Esophagus squamous epithelium (tissue), 5 donors: ENCODE results near the gene CARD14. TPM values are rescaled to one million over a fixed set of nuclear protein-coding genes. Genes with fewer than 3 reads are reported as not detected.

Source experiments
- DNase-seq: peaks from one replicate; lab custom pipeline; 2025; lab: John Stamatoyannopoulos, UW
- H3K27ac ChIP-seq, 4 donors: fragments of 200-600 bp; sonication (generic); one replicate each; pipeline ENCODE4 v1.5.1; 2016 to 2019; ENCODE audit warnings: mild to moderate bottlenecking in 1 of 4
- H3K27me3 ChIP-seq, 4 donors: fragments of 200-600 bp; sonication (generic); 1 replicate in 3 of 4; 2 replicates in 1 of 4; pipeline versions ENCODE4 v1.5.1 to v1.6.0; 2017 to 2021; ENCODE audit warnings: antibody characterized with exemption in 1 of 4
- H3K36me3 ChIP-seq, 3 donors: fragments of 200-600 bp; sonication (generic); one replicate each; pipeline ENCODE4 v1.5.1; 2016 to 2019
- H3K4me1 ChIP-seq, 3 donors: fragments of 200-600 bp; sonication (generic); one replicate each; pipeline ENCODE4 v1.5.1; 2017 to 2019
- H3K4me3 ChIP-seq, 4 donors: fragments of 200-600 bp; sonication (generic); 1 replicate in 3 of 4; 2 replicates in 1 of 4; pipeline ENCODE4 v1.5.1; 2016 to 2019; ENCODE audit warnings: mild to moderate bottlenecking in 2 of 4, moderate library complexity in 1 of 4
- H3K9me3 ChIP-seq, 3 donors: fragments of 200-600 bp; sonication (generic); one replicate each; pipeline ENCODE4 v1.5.1; 2016 to 2019
- POLR2A ChIP-seq, 4 donors: fragments of 450-650 bp; IDR thresholded peaks; one replicate each; pipeline ENCODE4 v1.6.1; 2017; ENCODE audit warnings: antibody characterized with exemption in 4 of 4, mild to moderate bottlenecking in 4 of 4, moderate library complexity in 3 of 4
- WGBS, 2 donors: methylation state at CpG; one replicate each; pipeline ENCODE4 v1.1.5; 2018; 5-methylcytosine and 5-hydroxymethylcytosine counted together
- intact Hi-C: fragments of 100-400 bp; cut with DNase I; formaldehyde crosslinking; loops from one replicate; pipeline ENCODE4 v1.15.0; 2022
- total RNA-seq, 4 donors: library from RNA; depleted of rRNA; stranded (reverse); fragments of >200 nt; gene quantifications; one replicate each; pipeline ENCODE4 v1.1.0, GENCODE V29; 2016
- TF ChIP-seq, protein P1 (sequence below), 6 experiments: fragments of 450-650 bp in 4 of 6; fragments of 200-600 bp in 2 of 6; sonication (generic) in 2 of 6; IDR thresholded peaks; one replicate each; pipeline ENCODE4 v1.5.1; 2016 to 2019; ENCODE audit warnings: antibody characterized with exemption in 6 of 6, mild to moderate bottlenecking in 4 of 6, moderate library complexity in 4 of 6
- donor health status: DM: yes; HTN: yes; CAD: no.

Gene CARD14
- total RNA-seq, 4 donors from 2014 or later, result 13.0 to 54.3 (median 27.6) TPM

DNA sequence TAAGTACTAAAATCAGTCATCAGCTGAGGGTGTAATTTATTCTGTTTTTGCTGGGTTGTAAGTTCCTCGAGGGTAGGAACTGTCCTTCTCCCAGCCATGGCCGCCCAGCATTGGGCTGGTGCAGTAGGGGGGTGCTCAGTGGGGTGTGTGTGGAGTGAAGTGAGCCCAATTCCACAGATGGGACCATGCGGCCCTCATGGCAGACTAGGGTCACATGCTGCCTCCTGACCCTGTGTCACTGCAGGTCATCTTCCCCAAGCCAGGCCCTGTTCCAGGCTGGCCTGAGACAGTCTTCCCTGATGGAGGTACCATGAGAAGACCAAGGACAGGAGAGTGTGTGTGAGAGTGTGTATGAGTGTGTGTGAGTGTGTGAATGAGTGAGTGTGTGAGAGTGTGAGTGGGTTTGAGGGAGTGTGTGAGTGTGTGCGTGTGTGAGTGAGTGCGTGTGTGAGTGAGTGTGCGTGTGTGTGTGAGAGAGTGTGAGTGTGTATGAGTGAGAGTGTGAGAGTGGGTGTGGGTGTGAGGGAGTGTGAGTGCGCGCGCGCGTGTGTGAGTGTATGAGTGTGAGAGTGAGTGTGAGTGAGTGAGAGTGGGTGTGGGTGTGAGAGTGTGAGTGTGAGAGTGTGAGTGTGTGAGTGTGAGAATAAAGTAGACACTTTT, 54.1 kb downstream of the CARD14 start:
- intact Hi-C loops, result no loop called here
- Histone ChIP-seq H3K4me1 (peaks cover 10 to 38% (median 19%) of the 10 kb centered on the region in 3 donors), H3K27ac (no peak overlapping the region), H3K36me3 (peaks cover 0 to 37% (median 0%) of the 10 kb centered on the region in 3 donors), H3K27me3 (no peaks in the 10 kb centered on the region), H3K9me3 (no peaks in the 10 kb centered on the region), H3K4me3 (no peak overlapping the region)
- no peak for DNase-seq
- WGBS, 2 donors, result 91 to 95% methylated on average over 11 of the region's 11 CpGs
- TF ChIP-seq POLR2A (IDR thresholded peaks at IDR 0.05), result no peak
- TF ChIP-seq, protein P1, sequence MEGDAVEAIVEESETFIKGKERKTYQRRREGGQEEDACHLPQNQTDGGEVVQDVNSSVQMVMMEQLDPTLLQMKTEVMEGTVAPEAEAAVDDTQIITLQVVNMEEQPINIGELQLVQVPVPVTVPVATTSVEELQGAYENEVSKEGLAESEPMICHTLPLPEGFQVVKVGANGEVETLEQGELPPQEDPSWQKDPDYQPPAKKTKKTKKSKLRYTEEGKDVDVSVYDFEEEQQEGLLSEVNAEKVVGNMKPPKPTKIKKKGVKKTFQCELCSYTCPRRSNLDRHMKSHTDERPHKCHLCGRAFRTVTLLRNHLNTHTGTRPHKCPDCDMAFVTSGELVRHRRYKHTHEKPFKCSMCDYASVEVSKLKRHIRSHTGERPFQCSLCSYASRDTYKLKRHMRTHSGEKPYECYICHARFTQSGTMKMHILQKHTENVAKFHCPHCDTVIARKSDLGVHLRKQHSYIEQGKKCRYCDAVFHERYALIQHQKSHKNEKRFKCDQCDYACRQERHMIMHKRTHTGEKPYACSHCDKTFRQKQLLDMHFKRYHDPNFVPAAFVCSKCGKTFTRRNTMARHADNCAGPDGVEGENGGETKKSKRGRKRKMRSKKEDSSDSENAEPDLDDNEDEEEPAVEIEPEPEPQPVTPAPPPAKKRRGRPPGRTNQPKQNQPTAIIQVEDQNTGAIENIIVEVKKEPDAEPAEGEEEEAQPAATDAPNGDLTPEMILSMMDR (IDR thresholded peaks at IDR 0.05), result no peak

DNA sequence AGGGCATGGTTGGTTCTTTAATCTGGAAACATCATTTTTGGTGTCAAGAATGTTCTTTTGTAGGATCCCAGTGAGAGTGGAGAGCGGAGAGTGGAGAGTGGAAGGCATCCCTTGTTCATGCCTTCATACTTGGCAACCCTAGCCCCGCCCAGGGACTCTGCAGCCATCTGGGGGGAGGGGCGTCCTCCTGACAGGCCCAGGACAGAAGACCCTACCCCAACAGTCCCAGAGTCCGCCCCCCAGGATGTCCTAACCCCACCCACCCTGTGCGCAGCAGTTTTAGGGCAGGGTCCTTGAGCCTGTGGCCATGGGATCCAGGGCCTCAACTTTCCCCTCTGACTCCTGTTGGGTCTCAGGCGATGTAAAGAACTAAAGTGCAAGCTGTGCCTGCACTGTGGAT, 54.9 kb downstream of the CARD14 start:
- TF ChIP-seq, protein P1 (IDR thresholded peaks at IDR 0.05), result no peak
- no peak for TF ChIP-seq POLR2A (IDR thresholded peaks at IDR 0.05)
- Histone ChIP-seq H3K36me3 (peaks cover 0 to 41% (median 0%) of the 10 kb centered on the region in 3 donors), H3K4me1 (peaks cover 10 to 31% (median 12%) of the 10 kb centered on the region in 3 donors), H3K27ac (no peak overlapping the region), H3K27me3 (no peaks in the 10 kb centered on the region), H3K4me3 (no peak overlapping the region), H3K9me3 (no peaks in the 10 kb centered on the region)
- intact Hi-C loops, result no loop called here
- 90 to 100% methylated on average over 2 of the region's 6 CpGs for WGBS, 2 donors
- DNase-seq, result no peak

DNA sequence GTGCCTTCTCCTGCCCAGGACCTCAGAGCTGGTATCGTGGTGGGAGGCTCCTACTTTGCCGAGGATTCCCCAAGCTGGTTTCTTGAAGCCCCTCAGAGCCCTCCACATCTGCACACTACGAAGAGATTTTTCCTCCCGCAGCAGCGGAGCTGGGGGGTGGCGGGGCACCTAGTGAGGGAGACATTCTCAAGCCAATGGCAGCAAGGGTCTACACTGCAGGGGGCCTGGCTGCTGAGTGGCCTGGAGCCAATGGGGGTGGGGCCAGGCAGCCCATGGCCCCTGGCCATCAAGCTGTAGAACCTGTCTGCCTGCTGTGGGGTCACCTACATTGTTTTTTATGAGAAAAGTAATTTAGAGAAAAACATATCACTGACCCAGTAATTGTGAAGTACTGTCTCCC, 55.4 kb downstream of the CARD14 start:
- intact Hi-C loops, result no loop called here
- no peak overlapping the region for H3K27ac ChIP-seq
- no peaks in the 10 kb centered on the region for H3K9me3 ChIP-seq
- 85 to 94% methylated on average over 4 of the region's 6 CpGs for WGBS, 2 donors
- H3K27me3 ChIP-seq, result no peaks in the 10 kb centered on the region
- peaks cover 0 to 45% (median 0%) of the 10 kb centered on the region in 3 donors for H3K36me3 ChIP-seq
- H3K4me3 ChIP-seq, result no peak overlapping the region
- DNase-seq, result no peak
- peaks cover 10 to 27% (median 12%) of the 10 kb centered on the region in 3 donors for H3K4me1 ChIP-seq
- TF ChIP-seq, protein P1 (IDR thresholded peaks at IDR 0.05), result no peak
- TF ChIP-seq POLR2A (IDR thresholded peaks at IDR 0.05), result no peak

DNA sequence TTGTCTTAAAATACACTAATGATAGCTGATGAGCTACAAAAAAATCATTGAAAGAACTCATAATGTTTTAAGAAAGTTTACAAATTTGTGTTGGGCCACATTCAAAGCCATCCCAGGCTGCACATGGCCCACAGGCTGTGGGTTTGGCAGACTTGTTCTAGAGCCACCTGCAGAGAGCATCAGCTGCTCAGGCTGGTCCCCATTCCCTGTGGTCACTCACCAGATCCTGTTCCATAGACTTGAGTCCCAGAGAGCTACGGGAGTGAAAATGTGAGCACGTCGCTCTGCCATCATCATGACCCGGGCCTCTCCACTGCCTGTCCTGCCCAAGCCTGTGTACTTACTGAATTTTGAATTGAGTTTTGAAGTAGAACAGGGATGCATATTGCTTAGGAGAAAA, 57.3 kb downstream of the CARD14 start:
- TF ChIP-seq, protein P1 (IDR thresholded peaks at IDR 0.05), result no peak
- TF ChIP-seq POLR2A (IDR thresholded peaks at IDR 0.05), result no peak
- DNase-seq, result no peak
- Histone ChIP-seq H3K4me3 (no peak overlapping the region), H3K4me1 (peaks cover 0 to 10% (median 0%) of the 10 kb centered on the region in 3 donors), H3K9me3 (peaks cover 0 to 8% (median 3%) of the 10 kb centered on the region in 3 donors), H3K27me3 (no peaks in the 10 kb centered on the region), H3K36me3 (peaks cover 0 to 62% (median 0%) of the 10 kb centered on the region in 3 donors), H3K27ac (no peak overlapping the region)
- intact Hi-C loops, result no loop called here
- WGBS, 2 donors, result 94 to 95% methylated on average over 4 of the region's 4 CpGs

DNA sequence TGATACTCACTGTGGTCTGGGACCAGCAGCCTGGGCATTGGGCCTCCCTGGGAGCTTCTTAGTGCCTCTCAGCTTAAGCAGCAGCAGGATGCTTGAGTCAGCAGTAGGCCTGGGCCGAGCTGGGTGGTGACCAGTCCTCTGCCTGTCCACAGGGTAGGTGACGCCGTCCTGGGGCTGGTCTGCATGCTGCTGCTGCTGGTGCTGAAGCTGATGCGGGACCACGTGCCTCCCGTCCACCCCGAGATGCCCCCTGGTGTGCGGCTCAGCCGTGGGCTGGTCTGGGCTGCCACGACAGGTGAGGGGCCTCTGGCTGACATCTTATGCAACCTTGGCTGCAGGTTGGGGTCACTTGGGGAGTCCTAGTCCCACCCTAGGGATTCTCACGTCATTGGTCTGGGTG, 57.8 kb downstream of the CARD14 start:
- Histone ChIP-seq H3K4me3 (no peak overlapping the region), H3K27me3 (no peaks in the 10 kb centered on the region), H3K36me3 (peaks cover 0 to 68% (median 0%) of the 10 kb centered on the region in 3 donors), H3K4me1 (peaks cover 0 to 5% (median 0%) of the 10 kb centered on the region in 3 donors), H3K9me3 (peaks cover 0 to 13% (median 8%) of the 10 kb centered on the region in 3 donors), H3K27ac (no peak overlapping the region)
- intact Hi-C loops, result no loop called here
- 78 to 100% methylated on average over 1 to 2 of the region's 11 CpGs for WGBS, 2 donors
- TF ChIP-seq POLR2A (IDR thresholded peaks at IDR 0.05), result no peak
- TF ChIP-seq, protein P1 (IDR thresholded peaks at IDR 0.05), result no peak
- DNase-seq, result no peak
